Naive thymus-derived CD4-positive, alpha-beta T cell (primary cell): ENCODE results near the gene MB. TPM values are rescaled to one million over a fixed set of nuclear protein-coding genes. Genes with fewer than 3 reads are reported as not detected.

ENCODE experiments used
- ATAC-seq: fragments of 150-1000 bp; cut with Tn5 transposase; 2 replicates; pipeline ENCODE4 v1.10.0; 2021; ENCODE audit warnings: mild to moderate bottlenecking, moderate library complexity
- CTCF ChIA-PET: fragments of 350-600 bp; sonication (Branson Sonifier 250); formaldehyde crosslinking; loops from one replicate; lab custom pipeline; 2021; ENCODE audit warnings: antibody characterized with exemption; lab: Charles Lee
- POLR2A ChIA-PET: fragments of 350-600 bp; sonication (Branson Sonifier 250); formaldehyde crosslinking; loops from one replicate; lab custom pipeline; 2021; ENCODE audit warnings: antibody characterized with exemption, inconsistent platforms; lab: Charles Lee
- DNase-seq, 9 donors: peaks; one replicate each; pipeline versions ENCODE4 v3.0.0 to v3.0.0-alpha.2; 2020 to 2022; ENCODE audit warnings: mixed read lengths in 1 of 9
- H3K27ac ChIP-seq: one replicate; pipeline ENCODE4 v1.7.0; 2013; ENCODE audit warnings: mild to moderate bottlenecking, low read depth, low read length, moderate library complexity
- H3K27me3 ChIP-seq, 2 donors: one replicate each; pipeline ENCODE4 v1.7.0; 2013; ENCODE audit warnings: low read length in 2 of 2, mild to moderate bottlenecking in 2 of 2, moderate library complexity in 2 of 2; ENCODE audit not compliant: control insufficient read depth in 2 of 2, insufficient read depth in 2 of 2
- H3K36me3 ChIP-seq, 3 experiments: 1 replicate in 2 of 3; 2 replicates in 1 of 3; pipeline ENCODE4 v1.7.0; 2013; ENCODE audit warnings: low read length in 3 of 3, mild to moderate bottlenecking in 3 of 3, moderate library complexity in 1 of 3; ENCODE audit not compliant: insufficient read depth in 3 of 3, control insufficient read depth in 2 of 3
- H3K4me1 ChIP-seq, 2 donors: one replicate each; pipeline ENCODE4 v1.7.0; 2013; ENCODE audit warnings: low read length in 2 of 2, mild to moderate bottlenecking in 2 of 2, moderate library complexity in 1 of 2; ENCODE audit not compliant: control insufficient read depth in 2 of 2, insufficient read depth in 2 of 2
- H3K4me3 ChIP-seq: 2 replicates; pipeline ENCODE4 v1.7.0; 2013; ENCODE audit warnings: mild to moderate bottlenecking, low read length
- H3K9me3 ChIP-seq, 3 experiments: 1 replicate in 2 of 3; 2 replicates in 1 of 3; pipeline ENCODE4 v1.7.0; 2013; ENCODE audit warnings: low read length in 3 of 3; ENCODE audit not compliant: control insufficient read depth in 2 of 3
- H3K27ac Mint-ChIP-seq, 9 donors: one replicate each; pipeline ENCODE4 v1.8.0; 2020 to 2022; ENCODE audit warnings: mixed read lengths in 9 of 9, mild to moderate bottlenecking in 8 of 9, moderate library complexity in 5 of 9, inconsistent platforms in 2 of 9
- H3K27me3 Mint-ChIP-seq, 5 donors: one replicate each; pipeline ENCODE4 v1.8.0; 2021 to 2022; ENCODE audit warnings: mixed read lengths in 5 of 5, mild to moderate bottlenecking in 1 of 5
- H3K36me3 Mint-ChIP-seq, 5 donors: one replicate each; pipeline ENCODE4 v1.8.0; 2020 to 2022; ENCODE audit warnings: mixed read lengths in 5 of 5, mild to moderate bottlenecking in 3 of 5, inconsistent platforms in 1 of 5
- H3K4me1 Mint-ChIP-seq, 7 donors: one replicate each; pipeline ENCODE4 v1.8.0; 2020 to 2022; ENCODE audit warnings: mixed read lengths in 7 of 7, mild to moderate bottlenecking in 3 of 7, inconsistent platforms in 1 of 7
- H3K4me3 Mint-ChIP-seq, 10 donors: one replicate each; pipeline ENCODE4 v1.8.0; 2020 to 2022; ENCODE audit warnings: mild to moderate bottlenecking in 10 of 10, mixed read lengths in 10 of 10, moderate library complexity in 6 of 10, inconsistent platforms in 2 of 10
- H3K9me3 Mint-ChIP-seq, 11 donors: one replicate each; pipeline ENCODE4 v1.8.0; 2020 to 2022; ENCODE audit warnings: mixed read lengths in 11 of 11, mild to moderate bottlenecking in 4 of 11, inconsistent platforms in 1 of 11, moderate library complexity in 1 of 11
- intact Hi-C, 2 donors: fragments of 100-400 bp; cut with micrococcal nuclease; formaldehyde crosslinking; loops; one replicate each; pipeline ENCODE4 v1.15.1; 2023
- polyA plus RNA-seq, 2 donors: library from polyadenylated mRNA; unstranded; fragments of 300-500 nt; fragmentation: Illumina TruSeq; gene quantifications; one replicate each; pipeline ENCODE4 v1.2.3, GENCODE V29; 2021
- total RNA-seq, 6 experiments: library from RNA in 5 of 6; stranded (reverse) in 5 of 6; gene quantifications; 1 replicate in 5 of 6; 2 replicates in 1 of 6; pipeline ENCODE4 v1.2.3 and lab custom pipeline; 2021 to 2026

The MB gene
- total and polyA plus RNA-seq, 7 experiments from 2014 or later, result 0.60 TPM; not detected in 6

- H3K9me3 ChIP-seq, result no peaks in the 10 kb centered on the region
- intact Hi-C loops, result no loop called here
- POLR2A ChIA-PET, result no interaction called here
- no peak overlapping the region for H3K27ac Mint-ChIP-seq
- H3K4me3 Mint-ChIP-seq, result no peak overlapping the region
- no peak overlapping the region for H3K4me3 ChIP-seq
- ATAC-seq (no peak), DNase-seq (no peak)
- H3K4me1 Mint-ChIP-seq, result peaks cover 0 to 18% (median 4%) of the 10 kb centered on the region in 7 donors
- H3K36me3 ChIP-seq, result no peaks in the 10 kb centered on the region
- H3K27ac ChIP-seq, result no peak overlapping the region
- H3K4me1 ChIP-seq, result peaks cover 0 to 9% of the 10 kb centered on the region in 2 donors
- CTCF ChIA-PET, result no interaction called here
- no peaks in the 10 kb centered on the region for H3K36me3 Mint-ChIP-seq
- H3K27me3 Mint-ChIP-seq, result peaks cover 0 to 4% (median 0%) of the 10 kb centered on the region in 5 donors
- H3K27me3 ChIP-seq, result no peaks in the 10 kb centered on the region
- H3K9me3 Mint-ChIP-seq, result peaks cover 0 to 2% (median 0%) of the 10 kb centered on the region in 11 donors
Observed at GRCh38 chr22:35618427-35619223, 1.5 kb upstream of the MB start.

- H3K4me3 ChIP-seq, result no peak overlapping the region
- peak in 2 of 9 donors; percentile 7 to 17 for DNase-seq
- Mint-ChIP-seq H3K27me3 (peaks cover 0 to under 1% (median 0%) of the 10 kb centered on the region in 5 donors), H3K9me3 (no peaks in the 10 kb centered on the region), H3K4me1 (peaks cover 0 to 27% (median 0%) of the 10 kb centered on the region in 7 donors), H3K4me3 (peak overlapping the region in 1 of 10 donors; percentile 6), H3K36me3 (no peaks in the 10 kb centered on the region), H3K27ac (no peak overlapping the region)
- H3K27ac ChIP-seq, result no peak overlapping the region
- H3K36me3 ChIP-seq, result no peaks in the 10 kb centered on the region
- intact Hi-C loops, result no loop called here
- POLR2A ChIA-PET, result interaction anchor here (1.7 kb wide), 1 partner anchor 11 kb away, joined by 4 read pairs; no protein-coding TSS in a partner anchor
- H3K4me1 ChIP-seq, result peaks cover 0 to 9% of the 10 kb centered on the region in 2 donors
- no peaks in the 10 kb centered on the region for H3K9me3 ChIP-seq
- CTCF ChIA-PET, result no interaction called here
- ATAC-seq, result no peak
- no peaks in the 10 kb centered on the region for H3K27me3 ChIP-seq
Observed at GRCh38 chr22:35616043-35616442, 1.1 kb downstream of the MB start.

GRCh38 chr22:35615156-35615555 is 2.0 kb downstream of the MB start:
- ATAC-seq (no peak), DNase-seq (no peak)
- ChIA-PET POLR2A (no interaction called here), CTCF (interaction anchor here (0.6 kb wide), 1 partner anchor 11 kb away, joined by 4 read pairs; no protein-coding TSS in a partner anchor)
- Mint-ChIP-seq H3K27me3 (peaks cover 0 to 8% (median 3%) of the 10 kb centered on the region in 5 donors), H3K36me3 (no peaks in the 10 kb centered on the region), H3K27ac (no peak overlapping the region), H3K4me3 (no peak overlapping the region), H3K9me3 (no peaks in the 10 kb centered on the region), H3K4me1 (peaks cover 0 to 30% (median 0%) of the 10 kb centered on the region in 7 donors)
- H3K4me1 ChIP-seq, result peaks cover 0 to 9% of the 10 kb centered on the region in 2 donors
- H3K36me3 ChIP-seq, result no peaks in the 10 kb centered on the region
- intact Hi-C loops, result no loop called here
- no peak overlapping the region for H3K4me3 ChIP-seq
- H3K27ac ChIP-seq, result no peak overlapping the region
- H3K27me3 ChIP-seq, result no peaks in the 10 kb centered on the region
- no peaks in the 10 kb centered on the region for H3K9me3 ChIP-seq

GRCh38 chr22:35614404-35614803 is 2.7 kb downstream of the MB start:
- Mint-ChIP-seq H3K27ac (no peak overlapping the region), H3K4me1 (peaks cover 0 to 30% (median 0%) of the 10 kb centered on the region in 7 donors), H3K27me3 (peaks cover 0 to 8% (median 3%) of the 10 kb centered on the region in 5 donors), H3K4me3 (no peak overlapping the region), H3K9me3 (no peaks in the 10 kb centered on the region), H3K36me3 (no peaks in the 10 kb centered on the region)
- peaks cover 0 to 9% of the 10 kb centered on the region in 2 donors for H3K4me1 ChIP-seq
- H3K27me3 ChIP-seq, result no peaks in the 10 kb centered on the region
- DNase-seq (no peak), ATAC-seq (no peak)
- H3K9me3 ChIP-seq, result no peaks in the 10 kb centered on the region
- H3K27ac ChIP-seq, result no peak overlapping the region
- intact Hi-C loops, result no loop called here
- no peak overlapping the region for H3K4me3 ChIP-seq
- ChIA-PET POLR2A (no interaction called here), CTCF (no interaction called here)
- no peaks in the 10 kb centered on the region for H3K36me3 ChIP-seq

- Mint-ChIP-seq H3K27me3 (peaks cover 0 to 13% (median 6%) of the 10 kb centered on the region in 5 donors), H3K9me3 (no peaks in the 10 kb centered on the region), H3K4me1 (peaks cover 0 to 30% (median 0%) of the 10 kb centered on the region in 7 donors), H3K36me3 (no peaks in the 10 kb centered on the region), H3K27ac (no peak overlapping the region), H3K4me3 (no peak overlapping the region)
- no peaks in the 10 kb centered on the region for H3K9me3 ChIP-seq
- no peak overlapping the region for H3K4me3 ChIP-seq
- H3K27ac ChIP-seq, result no peak overlapping the region
- peaks cover 0 to 9% of the 10 kb centered on the region in 2 donors for H3K4me1 ChIP-seq
- intact Hi-C loops, result no loop called here
- CTCF ChIA-PET, result interaction anchor here (0.6 kb wide), 1 partner anchor 78 kb away, joined by 3 read pairs; no protein-coding TSS in a partner anchor
- POLR2A ChIA-PET, result no interaction called here
- DNase-seq, result no peak
- no peaks in the 10 kb centered on the region for H3K36me3 ChIP-seq
- no peak for ATAC-seq
- H3K27me3 ChIP-seq, result no peaks in the 10 kb centered on the region
Observed at GRCh38 chr22:35612903-35613302, 4.2 kb downstream of the MB start.

- Mint-ChIP-seq H3K9me3 (no peaks in the 10 kb centered on the region), H3K27ac (peak overlapping the region in 1 of 9 donors; percentile 38), H3K4me1 (peaks cover 0 to 30% (median 0%) of the 10 kb centered on the region in 7 donors), H3K27me3 (peaks cover 0 to 14% (median 6%) of the 10 kb centered on the region in 5 donors), H3K36me3 (no peaks in the 10 kb centered on the region), H3K4me3 (peak overlapping the region in 1 of 10 donors; percentile 11)
- ATAC-seq (peak; percentile 49), DNase-seq (no peak)
- ChIA-PET POLR2A (no interaction called here), CTCF (no interaction called here)
- no peak overlapping the region for H3K4me3 ChIP-seq
- H3K27ac ChIP-seq, result no peak overlapping the region
- no peaks in the 10 kb centered on the region for H3K36me3 ChIP-seq
- H3K27me3 ChIP-seq, result no peaks in the 10 kb centered on the region
- intact Hi-C loops, result no loop called here
- no peaks in the 10 kb centered on the region for H3K9me3 ChIP-seq
- peaks cover 0 to 9% of the 10 kb centered on the region in 2 donors for H3K4me1 ChIP-seq
Observed at GRCh38 chr22:35611891-35612576, 5.1 kb downstream of the MB start.
